Sciatic nerve (tissue), 2 donors: ENCODE data around the gene PID1. TPM values are rescaled to one million over a fixed set of nuclear protein-coding genes. Genes with fewer than 3 reads are reported as not detected.

ENCODE experiments used
- ATAC-seq: fragments of 200-7000 bp; cut with Tn5 transposase; one replicate; pipeline ENCODE4 v1.9.1; 2020; ENCODE audit warnings: mild to moderate bottlenecking, moderate library complexity
- DNase-seq: peaks from one replicate; pipeline ENCODE4 v3.0.0-alpha.2; 2020; ENCODE audit warnings: low spot score
- intact Hi-C: fragments of 100-400 bp; cut with DNase I; formaldehyde crosslinking; loops from one replicate; pipeline ENCODE4 v1.14.2; 2022
- total RNA-seq: library from RNA; stranded (reverse); fragmentation: NEBNext Ultra II Directional; extraction: Animal tissue kit (Norgen Biotek cat#: 25700); gene quantifications from one replicate; pipeline ENCODE4 v1.2.1, GENCODE V29; 2021
- donor health status: DM: no; HTN: no; CAD: no.
- donor health status: DM: no; HTN: no; CAD: no.

Gene PID1
- total RNA-seq, 1 donor from 2014 or later: 24.3 TPM

DNA sequence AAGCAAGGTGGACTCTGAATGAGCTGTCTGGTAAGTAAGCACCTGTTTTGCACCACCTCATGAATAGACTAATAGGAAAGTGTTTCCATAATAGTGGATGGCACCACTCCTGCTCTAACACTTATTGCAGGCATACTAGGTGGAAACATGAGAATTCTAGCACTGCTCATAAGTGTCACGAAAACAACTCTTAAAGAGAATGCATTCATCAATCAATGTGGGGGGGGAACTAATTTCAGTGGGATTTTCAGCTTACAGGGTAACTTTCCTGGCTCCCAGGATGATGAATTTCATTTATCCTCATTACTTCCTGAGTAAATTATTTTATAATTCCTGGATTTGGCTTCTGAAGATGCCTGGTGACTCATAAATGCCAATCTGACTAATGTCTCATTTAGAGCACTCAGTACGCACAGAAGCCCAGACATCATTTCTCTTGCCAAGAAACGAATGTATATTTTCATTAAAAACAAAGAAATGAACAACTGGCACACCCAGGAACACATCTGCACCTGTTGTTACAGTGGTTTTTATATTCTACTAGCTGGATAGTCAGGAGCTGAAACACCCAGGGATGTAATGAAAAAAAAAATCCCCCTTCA, 129.6 kb downstream of the PID1 start:
- intact Hi-C loops: no loop called here

GRCh38 chr2:229137639-229138038, 133.4 kb downstream of the PID1 start:
- DNase-seq (no peak), ATAC-seq (no peak)
- intact Hi-C loops: no loop called here

More for the DNA sequence above, 129.6 kb downstream of the PID1 start:
- no peak for ATAC-seq
- no peak for DNase-seq

GRCh38 chr2:229137066-229137465, 134.0 kb downstream of the PID1 start:
- DNase-seq (no peak), ATAC-seq (no peak)
- intact Hi-C loops: no loop called here

GRCh38 chr2:229133155-229133772, 137.8 kb downstream of the PID1 start:
- intact Hi-C loops: no loop called here
- DNase-seq (no peak), ATAC-seq (peak; percentile 75)

DNA sequence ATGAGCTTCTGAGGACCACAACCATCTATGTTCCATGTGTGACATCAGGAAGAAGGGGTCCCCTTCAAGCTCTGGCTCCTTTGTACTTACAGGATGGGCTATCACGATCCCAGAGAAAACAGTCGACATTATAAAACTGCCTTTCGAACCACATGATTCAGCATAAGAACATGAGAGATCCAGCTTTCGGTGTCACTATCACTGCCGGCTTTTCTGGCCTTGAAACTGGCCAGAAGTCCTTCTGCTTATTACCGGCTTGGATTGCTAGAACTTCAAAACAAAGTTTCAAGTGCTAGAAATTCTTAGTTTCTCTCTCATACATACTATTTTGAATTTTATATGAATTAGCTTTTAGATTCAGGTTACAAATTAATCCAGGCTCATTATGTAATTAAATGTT, 138.9 kb downstream of the PID1 start:
- DNase-seq (no peak), ATAC-seq (no peak)
- intact Hi-C loops: no loop called here

- ATAC-seq: no peak
- intact Hi-C loops: no loop called here
- no peak for DNase-seq
Observed at GRCh38 chr2:229130522-229130921, 140.6 kb downstream of the PID1 start.

DNA sequence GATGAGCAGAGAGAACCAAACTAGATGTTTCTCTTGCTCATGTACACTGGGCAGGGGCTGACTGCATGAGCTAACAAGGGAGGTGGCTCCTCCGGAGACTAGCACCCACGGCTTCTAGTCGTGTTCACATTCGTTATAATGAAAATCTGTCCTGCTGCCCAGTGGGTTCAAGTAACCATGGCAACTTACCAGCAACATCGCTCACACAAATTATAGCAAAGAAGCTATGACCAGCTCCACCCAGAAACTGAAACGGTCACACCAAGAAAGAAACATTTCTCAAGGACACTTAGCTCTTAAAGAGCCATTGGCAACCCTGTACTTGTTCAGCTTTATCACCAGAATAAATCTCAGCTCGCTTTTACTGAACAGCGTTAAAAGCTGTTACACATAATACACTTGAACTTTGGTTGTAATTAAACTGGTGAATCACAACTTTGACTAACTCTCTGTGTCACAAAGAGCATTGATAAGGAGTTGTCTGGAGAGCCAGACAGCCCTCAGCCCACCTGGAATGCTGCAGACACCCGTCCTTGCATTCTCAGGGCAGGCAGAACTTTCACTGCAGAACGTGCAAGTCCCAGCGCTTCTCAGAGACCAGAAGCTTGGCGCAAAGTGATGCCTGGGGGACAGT, 141.2 kb downstream of the PID1 start:
- ATAC-seq (no peak), DNase-seq (no peak)
- intact Hi-C loops: no loop called here

DNA sequence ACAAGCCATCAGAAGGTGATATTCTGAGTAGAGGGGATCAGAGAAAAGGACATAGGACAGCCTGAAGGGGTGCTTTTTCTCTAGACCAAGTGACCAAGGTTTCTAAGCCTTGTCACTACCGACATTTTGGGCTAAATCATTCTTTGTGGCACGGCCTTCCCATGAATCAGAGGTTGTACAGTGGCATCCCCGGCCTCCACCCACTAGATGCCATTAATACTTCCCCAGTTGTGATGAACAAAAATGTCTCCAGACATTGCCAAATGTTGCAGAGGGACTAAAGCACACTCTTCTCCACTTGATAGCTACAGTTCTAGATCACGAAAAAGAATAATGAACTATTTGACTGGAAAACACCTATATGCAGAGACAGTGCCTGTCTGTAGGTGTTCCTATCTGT, 143.6 kb downstream of the PID1 start:
- intact Hi-C loops: no loop called here
- ATAC-seq (no peak), DNase-seq (no peak)

- ATAC-seq: peak; percentile 75
- no peak for DNase-seq
- intact Hi-C loops: no loop called here
Observed at GRCh38 chr2:229126066-229126465, 145.0 kb downstream of the PID1 start.

- intact Hi-C loops: no loop called here
- ATAC-seq: no peak
- no peak for DNase-seq
Observed at GRCh38 chr2:229124136-229124535, 147.0 kb downstream of the PID1 start.

DNA sequence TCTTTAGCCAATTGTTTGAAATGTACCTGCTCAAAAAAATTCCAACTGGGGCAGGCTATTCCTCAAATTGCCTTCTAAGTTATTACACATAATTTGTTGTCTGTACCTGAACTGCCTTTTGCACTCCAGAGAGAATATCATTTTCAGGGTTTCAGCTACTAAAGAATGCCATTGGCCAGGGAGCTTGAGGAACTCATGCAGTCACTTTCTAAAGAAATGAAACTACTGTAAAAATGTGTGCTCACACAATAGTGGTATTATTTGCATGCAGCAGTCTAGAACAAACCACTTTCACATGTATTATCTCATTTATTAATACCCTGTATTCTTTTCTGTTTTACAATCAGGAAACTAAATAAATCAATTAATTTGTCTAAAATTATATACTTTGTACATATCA, 152.2 kb downstream of the PID1 start:
- intact Hi-C loops: no loop called here
- ATAC-seq (no peak), DNase-seq (no peak)

GRCh38 chr2:229118336-229118735, 152.8 kb downstream of the PID1 start:
- ATAC-seq (no peak), DNase-seq (no peak)

GRCh38 chr2:229111744-229112143, 159.3 kb downstream of the PID1 start:
- ATAC-seq: no peak

More at GRCh38 chr2:229118336-229118735, 152.8 kb downstream of the PID1 start:
- intact Hi-C loops: no loop called here

GRCh38 chr2:229109195-229109594, 161.9 kb downstream of the PID1 start:
- ATAC-seq (no peak), DNase-seq (no peak)
- intact Hi-C loops: no loop called here

More at GRCh38 chr2:229111744-229112143, 159.3 kb downstream of the PID1 start:
- no peak for DNase-seq
- intact Hi-C loops: no loop called here

GRCh38 chr2:229107601-229108000, 163.5 kb downstream of the PID1 start:
- DNase-seq (no peak), ATAC-seq (no peak)
- intact Hi-C loops: no loop called here

- DNase-seq (no peak), ATAC-seq (no peak)
- intact Hi-C loops: no loop called here
Observed at GRCh38 chr2:229104974-229105387, 166.1 kb downstream of the PID1 start.

DNA sequence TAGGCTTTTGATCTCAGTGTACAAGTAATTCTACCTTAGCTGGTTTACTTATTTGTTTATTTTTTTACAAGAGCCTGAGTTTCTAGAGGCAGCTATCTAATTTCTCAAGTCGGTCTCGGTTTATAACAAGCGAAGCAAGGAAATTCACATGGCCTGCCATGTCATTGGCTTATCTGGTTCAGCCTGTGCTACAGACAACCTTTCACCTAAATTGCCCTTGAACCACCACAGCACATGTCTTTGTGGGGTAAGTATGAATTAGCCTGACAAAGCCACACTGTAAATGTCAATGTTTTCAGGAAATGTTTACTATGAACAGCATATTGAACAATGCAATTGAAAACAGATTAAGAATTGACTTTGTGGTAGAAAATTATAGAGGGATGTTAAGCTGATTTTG, 167.1 kb downstream of the PID1 start:
- intact Hi-C loops: no loop called here
- ATAC-seq (no peak), DNase-seq (no peak)

DNA sequence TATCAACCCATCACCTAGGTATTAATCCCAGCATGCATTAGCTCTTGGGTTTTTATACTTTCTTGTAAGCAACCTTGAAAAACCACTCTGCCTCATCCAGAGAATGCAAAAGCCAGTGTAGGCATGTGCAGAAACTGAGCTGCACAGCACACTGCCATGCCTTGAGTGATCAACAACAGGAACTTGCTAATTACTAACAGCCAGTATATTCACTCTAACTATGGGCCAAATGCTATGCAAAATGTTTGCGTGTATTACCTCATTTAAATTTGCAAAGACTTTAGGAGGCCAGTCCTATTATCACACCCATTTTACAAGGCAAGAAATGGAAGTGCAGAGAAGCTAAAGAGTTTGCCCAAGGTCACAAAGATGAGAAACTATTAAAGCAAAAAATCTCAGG, 169.8 kb downstream of the PID1 start:
- no peak for ATAC-seq
- intact Hi-C loops: no loop called here
- no peak for DNase-seq

GRCh38 chr2:229099231-229099630, 171.9 kb downstream of the PID1 start:
- DNase-seq: no peak
- intact Hi-C loops: no loop called here
- no peak for ATAC-seq

DNA sequence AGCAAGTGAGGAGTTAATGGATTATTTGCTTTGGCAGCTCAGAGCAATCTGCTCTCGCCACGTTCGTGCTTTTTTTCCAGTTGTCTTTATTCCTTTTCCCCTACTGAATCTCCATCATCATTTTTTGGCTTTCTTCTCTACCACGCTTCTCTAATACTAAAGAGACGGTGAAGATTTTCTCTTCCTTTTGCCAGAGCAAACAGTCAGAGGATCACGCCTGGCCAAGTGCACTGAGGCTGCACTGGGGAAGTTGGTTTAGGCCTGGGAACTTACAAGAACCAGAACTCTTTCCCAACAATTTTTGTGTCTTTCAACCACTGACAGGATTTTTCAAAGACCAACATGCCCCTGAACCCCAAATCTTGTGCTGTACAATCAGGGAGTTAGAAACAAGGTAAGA, 172.3 kb downstream of the PID1 start:
- ATAC-seq (peak; percentile 88), DNase-seq (peak; percentile 59)
- intact Hi-C loops: no loop called here
